HUES64 (cell line): Measurements from ENCODE around the gene TMEM214.

Experiments used
- H3K27ac ChIP-seq: 2 replicates; pipeline ENCODE4 v1.7.0; 2013; ENCODE audit warnings: low read depth, low read length, inconsistent platforms
- H3K27me3 ChIP-seq: 2 replicates; pipeline ENCODE4 v1.6.1; 2013; ENCODE audit warnings: mild to moderate bottlenecking, low read length; ENCODE audit not compliant: insufficient read depth
- H3K36me3 ChIP-seq: 2 replicates; pipeline ENCODE4 v1.6.1; 2013; ENCODE audit warnings: mild to moderate bottlenecking, low read length; ENCODE audit not compliant: insufficient read depth
- H3K4me1 ChIP-seq: 2 replicates; pipeline ENCODE4 v1.6.1; 2013; ENCODE audit warnings: mild to moderate bottlenecking, low read length, moderate library complexity; ENCODE audit not compliant: insufficient read depth
- H3K4me3 ChIP-seq: 2 replicates; pipeline ENCODE4 v1.5.1; 2013; ENCODE audit warnings: mild to moderate bottlenecking, low read length, moderate library complexity
- H3K9ac ChIP-seq: 2 replicates; pipeline ENCODE4 v1.6.1; 2013; ENCODE audit warnings: mild to moderate bottlenecking, low read depth, low read length
- H3K9me3 ChIP-seq: 2 replicates; pipeline ENCODE4 v1.6.1; 2013; ENCODE audit warnings: low read depth, low read length; ENCODE audit not compliant: insufficient read depth
- WGBS: fragments of 150-250, 120-280 bp; methylation state at CpG from one replicate; pipeline ENCODE4 v1.1.7; 2013; ENCODE audit warnings: missing lambda C conversion rate; 5-methylcytosine and 5-hydroxymethylcytosine counted together

TMEM214 gene

GRCh38 chr2:27057184-27057583, 24.4 kb downstream of the TMEM214 start:
- H3K36me3 ChIP-seq, result peaks cover 65% of the 10 kb centered on the region
- H3K9ac ChIP-seq, result no peak overlapping the region
- H3K4me3 ChIP-seq, result no peak overlapping the region
- H3K27me3 ChIP-seq, result no peaks in the 10 kb centered on the region
- 94% methylated on average over 3 of the region's 6 CpGs for WGBS
- H3K27ac ChIP-seq, result no peak overlapping the region
- H3K9me3 ChIP-seq, result no peaks in the 10 kb centered on the region
- H3K4me1 ChIP-seq, result no peaks in the 10 kb centered on the region

- 92% methylated on average over 10 of the region's 10 CpGs for WGBS
- H3K9me3 ChIP-seq, result no peaks in the 10 kb centered on the region
- no peak overlapping the region for H3K27ac ChIP-seq
- peaks cover 74% of the 10 kb centered on the region for H3K36me3 ChIP-seq
- no peak overlapping the region for H3K4me3 ChIP-seq
- no peaks in the 10 kb centered on the region for H3K27me3 ChIP-seq
- no peaks in the 10 kb centered on the region for H3K4me1 ChIP-seq
- no peak overlapping the region for H3K9ac ChIP-seq
These were observed 25.4 kb downstream of the TMEM214 start for GRCh38 chr2:27058210-27058609.

GRCh38 chr2:27059141-27059820, 26.5 kb downstream of the TMEM214 start:
- 94% methylated on average over 15 of the region's 15 CpGs for WGBS
- Histone ChIP-seq H3K27ac (no peak overlapping the region), H3K36me3 (peaks cover 67% of the 10 kb centered on the region), H3K9me3 (no peaks in the 10 kb centered on the region), H3K4me3 (no peak overlapping the region), H3K27me3 (no peaks in the 10 kb centered on the region), H3K4me1 (no peaks in the 10 kb centered on the region), H3K9ac (no peak overlapping the region)

GRCh38 chr2:27060323-27060722, 27.6 kb downstream of the TMEM214 start:
- H3K4me3 ChIP-seq, result no peak overlapping the region
- H3K9ac ChIP-seq, result no peak overlapping the region
- 98% methylated on average over 3 of the region's 3 CpGs for WGBS
- H3K27me3 ChIP-seq, result no peaks in the 10 kb centered on the region
- no peaks in the 10 kb centered on the region for H3K4me1 ChIP-seq
- H3K9me3 ChIP-seq, result no peaks in the 10 kb centered on the region
- H3K27ac ChIP-seq, result no peak overlapping the region
- H3K36me3 ChIP-seq, result peaks cover 62% of the 10 kb centered on the region

- H3K36me3 ChIP-seq, result peaks cover 69% of the 10 kb centered on the region
- H3K27ac ChIP-seq, result no peak overlapping the region
- no peaks in the 10 kb centered on the region for H3K9me3 ChIP-seq
- 0 out of 2 replicates have a peak, but pooled peaks cover 2% of the 10 kb centered on the region for H3K4me1 ChIP-seq
- no peak overlapping the region for H3K9ac ChIP-seq
- no peak overlapping the region for H3K4me3 ChIP-seq
- WGBS, result 98% methylated on average over 3 of the region's 3 CpGs
- no peaks in the 10 kb centered on the region for H3K27me3 ChIP-seq
These were observed 32.4 kb downstream of the TMEM214 start for GRCh38 chr2:27065128-27065527.

- peaks cover 63% of the 10 kb centered on the region for H3K36me3 ChIP-seq
- 95% methylated on average over 5 of the region's 5 CpGs for WGBS
These were observed 34.6 kb downstream of the TMEM214 start for GRCh38 chr2:27067385-27067784.

GRCh38 chr2:27069436-27069835, 36.7 kb downstream of the TMEM214 start:
- 96% methylated on average over 6 of the region's 6 CpGs for WGBS
- Histone ChIP-seq H3K27me3 (no peaks in the 10 kb centered on the region), H3K36me3 (peaks cover 53% of the 10 kb centered on the region), H3K9me3 (no peaks in the 10 kb centered on the region), H3K4me3 (no peak overlapping the region), H3K27ac (no peak overlapping the region), H3K9ac (no peak overlapping the region), H3K4me1 (peaks cover 16% of the 10 kb centered on the region; the same call in 1 of the 2 replicates)

More at GRCh38 chr2:27067385-27067784, 34.6 kb downstream of the TMEM214 start:
- Histone ChIP-seq H3K27ac (no peak overlapping the region), H3K4me3 (no peak overlapping the region), H3K9me3 (no peaks in the 10 kb centered on the region), H3K4me1 (peaks cover 9% of the 10 kb centered on the region; the same call in 1 of the 2 replicates), H3K27me3 (no peaks in the 10 kb centered on the region), H3K9ac (no peak overlapping the region)

GRCh38 chr2:27069961-27070618, 37.3 kb downstream of the TMEM214 start:
- Histone ChIP-seq H3K36me3 (peaks cover 50% of the 10 kb centered on the region), H3K9ac (peak overlapping the region; percentile 94; the same call in 1 of the 2 replicates), H3K4me3 (peak overlapping the region; percentile 100), H3K27ac (no peak overlapping the region), H3K9me3 (no peaks in the 10 kb centered on the region), H3K27me3 (no peaks in the 10 kb centered on the region), H3K4me1 (peaks cover 16% of the 10 kb centered on the region; the same call in 1 of the 2 replicates)
- WGBS, result 93% methylated on average over 7 of the region's 8 CpGs

- no peaks in the 10 kb centered on the region for H3K27me3 ChIP-seq
- peak overlapping the region; percentile 94 for H3K9ac ChIP-seq
- peaks cover 43% of the 10 kb centered on the region for H3K36me3 ChIP-seq
- peak overlapping the region; percentile 81 for H3K27ac ChIP-seq
- WGBS, result 9% methylated on average over 11 of the region's 11 CpGs
- no peaks in the 10 kb centered on the region for H3K9me3 ChIP-seq
- H3K4me3 ChIP-seq, result peak overlapping the region; percentile 100
- peaks cover 16% of the 10 kb centered on the region; the same call in 1 of the 2 replicates for H3K4me1 ChIP-seq
These were observed 38.0 kb downstream of the TMEM214 start for GRCh38 chr2:27070653-27071276.

- Histone ChIP-seq H3K9me3 (no peaks in the 10 kb centered on the region), H3K9ac (peak within 1 kb of the TSS; percentile 94), H3K4me3 (peak within 1 kb of the TSS; percentile 100), H3K36me3 (peaks cover 39% of the 10 kb centered on the region), H3K4me1 (peaks cover 16% of the 10 kb centered on the region; the same call in 1 of the 2 replicates), H3K27ac (peak within 1 kb of the TSS; percentile 92), H3K27me3 (no peaks in the 10 kb centered on the region)
- WGBS, result under 1% methylated on average over 86 of the region's 86 CpGs
These were observed 38.7 kb downstream of the TMEM214 start, which contains the start of gene OST4 for GRCh38 chr2:27071277-27071989. Gene OST4, minus strand, starts transcription at chr2:27071654.
